HepG2 (cell line): ENCODE results near the gene FNDC10. TPM values are rescaled to one million over a fixed set of nuclear protein-coding genes. Genes with fewer than 3 reads are reported as not detected.

Experiments used
- ELF4 ChIP-seq: sonication (generic); formaldehyde crosslinking; IDR thresholded peaks from 2 replicates; pipeline ENCODE4 v1.5.0; 2020; ENCODE audit warnings: missing genetic modification reagents, mild to moderate bottlenecking, moderate library complexity, borderline replicate concordance
- FOXA1 ChIP-seq, 2 experiments: fragments of 450-650 bp in 1 of 2; sonication (generic) in 1 of 2; formaldehyde crosslinking in 1 of 2; IDR thresholded peaks; 2 replicates each; pipeline versions ENCODE4 v1.4.0 to v1.6.1; 2016 to 2020; ENCODE audit warnings: missing genetic modification reagents in 1 of 2
- HES4 ChIP-seq: sonication (generic); formaldehyde crosslinking; IDR thresholded peaks from 2 replicates; pipeline ENCODE4 v1.9.0; 2021; ENCODE audit warnings: mild to moderate bottlenecking, missing genetic modification reagents, borderline replicate concordance
- HNRNPLL ChIP-seq: fragments of 200-400 bp; formaldehyde crosslinking; IDR thresholded peaks from 2 replicates; pipeline ENCODE4 v1.6.1; 2017; ENCODE audit warnings: mild to moderate bottlenecking, low read depth, low read length; ENCODE audit not compliant: poor library complexity, severe bottlenecking
- IRF2 ChIP-seq: IDR thresholded peaks from 2 replicates; pipeline ENCODE4 v1.6.1; 2018; ENCODE audit warnings: missing genetic modification reagents, missing compliant biosample characterization
- KDM6A ChIP-seq: IDR thresholded peaks from 2 replicates; pipeline ENCODE4 v1.6.1; 2016; ENCODE audit warnings: low read depth
- MTA1 ChIP-seq: sonication (generic); formaldehyde crosslinking; IDR thresholded peaks from 2 replicates; pipeline ENCODE4 v1.4.0; 2020; ENCODE audit warnings: missing genetic modification reagents, mild to moderate bottlenecking, borderline replicate concordance
- NONO ChIP-seq, 2 experiments: fragments of 450-650 bp in 1 of 2; sonication (generic) in 1 of 2; formaldehyde crosslinking in 1 of 2; IDR thresholded peaks in 1 of 2; conservative IDR thresholded peaks in 1 of 2; 2 replicates each; pipeline versions ENCODE4 v1.6.1 to v1.8.0; 2017 to 2022; ENCODE audit warnings: mild to moderate bottlenecking in 1 of 2, missing genetic modification reagents in 1 of 2, moderate library complexity in 1 of 2
- NR3C1 ChIP-seq: sonication (generic); formaldehyde crosslinking; IDR thresholded peaks from 2 replicates; pipeline ENCODE4 v1.4.0; 2020; ENCODE audit warnings: missing genetic modification reagents
- SALL1 ChIP-seq: sonication (generic); formaldehyde crosslinking; IDR thresholded peaks from 2 replicates; pipeline ENCODE4 v1.8.0; 2022; ENCODE audit warnings: mild to moderate bottlenecking, missing genetic modification reagents
- SMARCC2 ChIP-seq: fragments of 450-650 bp; IDR thresholded peaks from 2 replicates; pipeline ENCODE4 v1.6.1; 2017; ENCODE audit warnings: antibody characterized with exemption, mild to moderate bottlenecking
- SP5 ChIP-seq: IDR thresholded peaks from 2 replicates; pipeline ENCODE4 v1.6.1; 2016; ENCODE audit warnings: low read depth, borderline replicate concordance
- TBL1XR1 ChIP-seq: fragments of 150-350 bp; IDR thresholded peaks from 2 replicates; pipeline ENCODE4 v1.6.1; 2014; ENCODE audit warnings: borderline replicate concordance, low read length; ENCODE audit not compliant: partially characterized antibody
- TBP ChIP-seq: sonication (generic); formaldehyde crosslinking; IDR thresholded peaks from 2 replicates; pipeline ENCODE4 v1.5.0; 2020; ENCODE audit warnings: missing genetic modification reagents
- ZFAT ChIP-seq: sonication (generic); formaldehyde crosslinking; conservative IDR thresholded peaks from 2 replicates; pipeline ENCODE4 v1.8.1; 2023; ENCODE audit warnings: missing genetic modification reagents, inconsistent platforms
- ZKSCAN8 ChIP-seq: IDR thresholded peaks from 2 replicates; pipeline ENCODE4 v1.6.1; 2016; ENCODE audit warnings: borderline replicate concordance, missing genetic modification reagents, missing compliant biosample characterization
- ZNF33A ChIP-seq: sonication (generic); formaldehyde crosslinking; IDR thresholded peaks from 2 replicates; pipeline ENCODE4 v1.5.1; 2020; ENCODE audit warnings: missing genetic modification reagents, mild to moderate bottlenecking, moderate library complexity, borderline replicate concordance
- ZNF350 ChIP-seq: sonication (generic); formaldehyde crosslinking; IDR thresholded peaks from 2 replicates; pipeline ENCODE4 v1.4.0; 2020; ENCODE audit warnings: mild to moderate bottlenecking, low read depth, missing genetic modification reagents, borderline replicate concordance
- ZNF382 ChIP-seq: sonication (generic); formaldehyde crosslinking; IDR thresholded peaks from 2 replicates; pipeline ENCODE4 v1.5.0; 2020; ENCODE audit warnings: missing genetic modification reagents, mild to moderate bottlenecking, borderline replicate concordance
- ZNF605 ChIP-seq: sonication (generic); formaldehyde crosslinking; IDR thresholded peaks from 2 replicates; pipeline ENCODE4 v1.8.0; 2022; ENCODE audit warnings: mild to moderate bottlenecking, missing genetic modification reagents
- ZNF619 ChIP-seq: sonication (generic); formaldehyde crosslinking; IDR thresholded peaks from 2 replicates; pipeline ENCODE4 v1.4.0; 2020; ENCODE audit warnings: mild to moderate bottlenecking, missing genetic modification reagents
- ZSCAN12 ChIP-seq: sonication (generic); formaldehyde crosslinking; IDR thresholded peaks from 2 replicates; pipeline ENCODE4 v1.9.0; 2021; ENCODE audit warnings: mild to moderate bottlenecking, missing genetic modification reagents
- polyA plus RNA-seq, 8 experiments: library from polyadenylated mRNA; depleted of rRNA in 3 of 8; stranded (reverse) in 7 of 8; unstranded in 1 of 8; fragments of >200 nt; fragmentation: Illumina TruSeq in 4 of 8; extraction: Trizol in 4 of 8; gene quantifications; 2 replicates each; pipeline versions ENCODE4 v1.2.1 to v1.2.3, GENCODE V29; 2011 to 2016; ENCODE audit warnings: low read depth in 4 of 8, missing spikeins in 1 of 8, mixed read lengths in 1 of 8; ENCODE audit not compliant: insufficient read depth in 1 of 8
- total RNA-seq, 5 experiments: library from RNA; depleted of rRNA; stranded (reverse); fragments of >200 nt; fragmentation: Illumina TruSeq; extraction: Trizol; gene quantifications; 2 replicates each; pipeline ENCODE4 v1.2.3, GENCODE V29; 2016; ENCODE audit warnings: low read depth in 1 of 5
- TF ChIP-seq, protein P1 (sequence below): sonication (generic); formaldehyde crosslinking; IDR thresholded peaks from 2 replicates; pipeline ENCODE4 v1.8.0; 2022; ENCODE audit warnings: mild to moderate bottlenecking, missing genetic modification reagents, moderate library complexity
- TF ChIP-seq, protein P2 (sequence below): sonication (generic); formaldehyde crosslinking; IDR thresholded peaks from 2 replicates; pipeline ENCODE4 v1.8.0; 2023; ENCODE audit warnings: mild to moderate bottlenecking, missing genetic modification reagents
- TF ChIP-seq, protein P3 (sequence below): sonication (generic); formaldehyde crosslinking; IDR thresholded peaks from 2 replicates; pipeline ENCODE4 v1.4.0; 2020; ENCODE audit warnings: missing genetic modification reagents

Gene FNDC10
- total and polyA plus RNA-seq, 2 of the 13 experiments (the other 11 are each of a cell fraction or from before 2014, with no cell fraction given) = 2.2 to 2.5 TPM

DNA sequence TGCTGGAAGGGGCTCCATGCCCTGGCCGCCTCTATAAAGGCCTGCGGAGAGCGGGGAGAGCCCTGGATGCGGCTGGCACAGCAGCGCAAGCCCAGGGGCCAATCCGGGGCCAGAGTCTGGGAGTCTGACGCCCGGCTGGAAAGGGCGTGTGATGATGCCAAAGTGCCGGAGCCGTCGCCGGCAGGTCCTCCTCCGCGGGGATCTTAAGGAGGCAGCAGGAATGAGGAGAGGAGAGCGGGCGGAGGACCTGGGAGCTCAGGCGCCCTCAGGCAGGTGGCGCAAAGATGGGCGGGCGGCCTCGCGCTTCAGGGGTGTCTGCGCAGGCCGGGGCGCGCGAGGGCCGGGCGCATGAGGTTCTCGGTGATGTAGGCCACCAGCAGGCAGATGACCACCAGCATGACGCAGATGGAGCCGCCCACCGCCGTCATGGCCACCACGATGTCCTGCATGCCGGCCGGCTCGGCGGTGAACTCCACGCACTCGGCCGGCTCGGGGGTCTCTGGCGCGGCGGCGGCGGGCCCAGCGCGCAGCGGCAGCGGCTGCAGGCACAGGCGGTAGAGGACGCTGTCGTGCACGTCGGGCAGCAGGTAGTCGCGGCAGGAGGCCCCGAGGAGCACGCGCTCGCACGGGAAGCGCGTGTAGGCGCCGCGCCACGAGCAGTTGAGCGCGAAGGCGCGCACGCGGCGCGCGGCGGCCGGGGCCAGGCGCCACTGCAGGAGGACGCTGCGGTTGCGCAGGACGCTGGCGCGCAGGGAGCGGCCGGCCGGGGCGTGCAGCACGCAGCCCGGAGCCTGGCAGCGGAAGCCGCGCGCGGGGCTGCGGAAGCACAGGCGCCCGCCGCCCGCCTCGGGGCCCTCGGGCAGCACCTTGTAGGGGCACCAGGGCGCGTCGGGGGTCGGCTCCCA is 653 bp downstream of the FNDC10 start (continued):
- TF ChIP-seq SALL1 (CRISPR knock-in tag) (0 out of 2 replicates have a peak, but pooled peaks have one; percentile 9), FOXA1 (IDR thresholded peaks at IDR 0.05) (no peak), FOXA1 (CRISPR knock-in tag; IDR thresholded peaks at IDR 0.05) (no peak), ZFAT (CRISPR knock-in tag) (no peak), ZKSCAN8 (CRISPR knock-in tag) (no peak), ZNF350 (CRISPR knock-in tag) (no peak), ZNF605 (CRISPR knock-in tag) (no peak), IRF2 (CRISPR knock-in tag) (no peak), KDM6A (CRISPR knock-in tag) (no peak), TBL1XR1 (no peak), ELF4 (CRISPR knock-in tag) (no peak), ZNF33A (CRISPR knock-in tag) (no peak), HES4 (peak; percentile 58; the same call in 1 of the 2 replicates), ZSCAN12 (CRISPR knock-in tag) (no peak), ZNF619 (CRISPR knock-in tag) (no peak), SMARCC2 (no peak), NR3C1 (no peak), SP5 (CRISPR knock-in tag) (no peak), ZNF382 (CRISPR knock-in tag) (no peak), MTA1 (CRISPR knock-in tag) (peak; percentile 44; the same call in 1 of the 2 replicates), NONO (IDR thresholded peaks at IDR 0.05) (no peak), NONO (CRISPR knock-in tag; conservative IDR thresholded peaks at IDR 0.05) (no peak), TBP (CRISPR knock-in tag) (no peak), HNRNPLL (peak; percentile 55)
- TF ChIP-seq, protein P1, sequence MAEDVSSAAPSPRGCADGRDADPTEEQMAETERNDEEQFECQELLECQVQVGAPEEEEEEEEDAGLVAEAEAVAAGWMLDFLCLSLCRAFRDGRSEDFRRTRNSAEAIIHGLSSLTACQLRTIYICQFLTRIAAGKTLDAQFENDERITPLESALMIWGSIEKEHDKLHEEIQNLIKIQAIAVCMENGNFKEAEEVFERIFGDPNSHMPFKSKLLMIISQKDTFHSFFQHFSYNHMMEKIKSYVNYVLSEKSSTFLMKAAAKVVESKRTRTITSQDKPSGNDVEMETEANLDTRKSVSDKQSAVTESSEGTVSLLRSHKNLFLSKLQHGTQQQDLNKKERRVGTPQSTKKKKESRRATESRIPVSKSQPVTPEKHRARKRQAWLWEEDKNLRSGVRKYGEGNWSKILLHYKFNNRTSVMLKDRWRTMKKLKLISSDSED = no peak
- TF ChIP-seq, protein P2, sequence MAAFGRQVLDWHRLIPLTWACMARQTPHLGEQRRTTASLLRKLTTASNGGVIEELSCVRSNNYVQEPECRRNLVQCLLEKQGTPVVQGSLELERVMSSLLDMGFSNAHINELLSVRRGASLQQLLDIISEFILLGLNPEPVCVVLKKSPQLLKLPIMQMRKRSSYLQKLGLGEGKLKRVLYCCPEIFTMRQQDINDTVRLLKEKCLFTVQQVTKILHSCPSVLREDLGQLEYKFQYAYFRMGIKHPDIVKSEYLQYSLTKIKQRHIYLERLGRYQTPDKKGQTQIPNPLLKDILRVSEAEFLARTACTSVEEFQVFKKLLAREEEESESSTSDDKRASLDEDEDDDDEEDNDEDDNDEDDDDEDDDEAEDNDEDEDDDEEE = no peak
- TF ChIP-seq, protein P3, sequence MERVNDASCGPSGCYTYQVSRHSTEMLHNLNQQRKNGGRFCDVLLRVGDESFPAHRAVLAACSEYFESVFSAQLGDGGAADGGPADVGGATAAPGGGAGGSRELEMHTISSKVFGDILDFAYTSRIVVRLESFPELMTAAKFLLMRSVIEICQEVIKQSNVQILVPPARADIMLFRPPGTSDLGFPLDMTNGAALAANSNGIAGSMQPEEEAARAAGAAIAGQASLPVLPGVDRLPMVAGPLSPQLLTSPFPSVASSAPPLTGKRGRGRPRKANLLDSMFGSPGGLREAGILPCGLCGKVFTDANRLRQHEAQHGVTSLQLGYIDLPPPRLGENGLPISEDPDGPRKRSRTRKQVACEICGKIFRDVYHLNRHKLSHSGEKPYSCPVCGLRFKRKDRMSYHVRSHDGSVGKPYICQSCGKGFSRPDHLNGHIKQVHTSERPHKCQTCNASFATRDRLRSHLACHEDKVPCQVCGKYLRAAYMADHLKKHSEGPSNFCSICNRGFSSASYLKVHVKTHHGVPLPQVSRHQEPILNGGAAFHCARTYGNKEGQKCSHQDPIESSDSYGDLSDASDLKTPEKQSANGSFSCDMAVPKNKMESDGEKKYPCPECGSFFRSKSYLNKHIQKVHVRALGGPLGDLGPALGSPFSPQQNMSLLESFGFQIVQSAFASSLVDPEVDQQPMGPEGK (CRISPR knock-in tag) = no peak
